Measurements from ENCODE around the gene CDK4. TPM values are rescaled to one million over a fixed set of nuclear protein-coding genes. Genes with fewer than 3 reads are reported as not detected.
"Not testable (repeated sequence)": the region's sequence is repeated elsewhere in the genome, so short reads cannot be mapped to it uniquely, and the experiment has no call there.

CDK4 gene
- total and polyA plus RNA-seq, 2 donors from 2014 or later: 69.1 to 118 TPM

DNA sequence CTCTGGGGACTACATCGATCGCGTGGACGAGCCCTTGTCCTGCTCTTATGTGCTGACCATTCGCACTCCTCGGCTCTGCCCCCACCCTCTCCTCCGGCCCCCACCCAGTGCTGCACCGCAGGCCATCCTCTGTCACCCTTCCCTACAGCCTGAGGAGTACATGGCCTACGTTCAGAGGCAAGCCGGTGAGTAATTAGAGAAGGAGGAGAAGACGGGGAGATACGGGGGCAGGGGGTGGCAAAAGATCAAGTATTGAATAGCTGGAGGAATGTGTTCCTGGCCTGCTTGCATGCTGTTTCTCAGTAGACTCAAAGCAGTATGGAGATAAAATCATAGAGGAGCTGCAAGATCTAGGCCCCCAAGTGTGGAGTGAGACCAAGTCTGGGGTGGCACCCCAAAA, 36.3 kb downstream of the CDK4 start:
- Histone ChIP-seq H3K36me3 (ENCODE audit: control insufficient read depth in 2 of 3, insufficient read depth in 3 of 3, low read length in 3 of 3) (peaks cover 2 to 47% (median 23%) of the 10 kb centered on the region in 3 donors), H3K27ac (ENCODE audit: low read depth in 2 of 2, low read length in 2 of 2) (no peak overlapping the region), H3K9ac (ENCODE audit: low read length in 3 of 3) (no peak overlapping the region), H3K4me1 (ENCODE audit: control insufficient read depth in 2 of 3, insufficient read depth in 2 of 3, low read depth in 1 of 3, low read length in 3 of 3) (no peaks in the 10 kb centered on the region), H3K4me3 (ENCODE audit: low read length in 3 of 3) (no peak overlapping the region), H3K27me3 (ENCODE audit: control insufficient read depth, insufficient read depth, low read length) (no peaks in the 10 kb centered on the region), H3K9me3 (ENCODE audit: control insufficient read depth in 2 of 3, insufficient read depth in 1 of 3, low read length in 3 of 3) (no peaks in the 10 kb centered on the region)
- no peak for TF ChIP-seq CTCF (IDR thresholded peaks at IDR 0.05; ENCODE audit: borderline replicate concordance, extremely low read depth, insufficient read depth)
- DNase-seq (no peak), FAIRE-seq (no peak)
- intact Hi-C loops (cut with DNase I): no loop called here

DNA sequence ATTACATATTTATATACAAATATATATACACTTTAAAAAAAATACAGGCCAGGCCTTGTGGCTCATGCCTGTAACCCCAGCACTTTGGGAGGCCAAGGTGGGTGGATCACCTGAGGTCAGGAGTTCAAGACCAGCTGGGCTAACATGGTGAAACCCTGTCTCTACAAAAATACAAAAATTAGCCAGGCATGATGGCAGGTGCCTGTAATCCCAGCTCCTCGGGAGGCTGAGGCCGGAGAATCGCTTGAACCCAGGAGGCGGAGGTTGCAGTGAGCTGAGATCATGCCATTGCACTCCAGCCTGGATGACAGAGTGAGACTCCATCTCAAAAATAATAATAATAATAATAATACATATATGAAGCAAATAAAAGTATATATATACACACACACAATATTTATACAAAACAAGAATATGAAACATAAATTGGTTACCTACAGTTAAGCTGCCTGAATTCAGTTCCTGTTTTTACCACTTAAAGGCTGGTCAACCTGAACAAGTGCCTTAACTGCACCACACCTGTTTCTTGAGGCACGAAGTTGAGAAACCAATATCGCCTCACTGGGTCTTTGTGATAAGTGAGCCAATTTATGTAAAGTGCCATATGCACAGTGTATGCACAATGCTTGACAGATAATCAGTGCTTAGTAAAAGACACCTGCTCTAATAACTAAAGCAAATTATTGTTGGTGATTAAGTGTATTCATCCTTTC, 36.9 kb downstream of the CDK4 start:
- intact Hi-C loops (cut with DNase I); H3K9ac ChIP-seq (ENCODE audit: low read length in 3 of 3); H3K4me1 ChIP-seq (ENCODE audit: control insufficient read depth in 2 of 3, insufficient read depth in 2 of 3, low read depth in 1 of 3, low read length in 3 of 3); H3K9me3 ChIP-seq (ENCODE audit: control insufficient read depth in 2 of 3, insufficient read depth in 1 of 3, low read length in 3 of 3); H3K4me3 ChIP-seq (ENCODE audit: low read length in 3 of 3); H3K27ac ChIP-seq (ENCODE audit: low read depth in 2 of 2, low read length in 2 of 2); FAIRE-seq; H3K27me3 ChIP-seq (ENCODE audit: control insufficient read depth, insufficient read depth, low read length); DNase-seq: not testable (repeated sequence)
- peaks cover 2 to 47% (median 22%) of the 10 kb centered on the region in 3 donors for H3K36me3 ChIP-seq (ENCODE audit: control insufficient read depth in 2 of 3, insufficient read depth in 3 of 3, low read length in 3 of 3)

GRCh38 chr12:57713209-57713608, 38.9 kb downstream of the CDK4 start:
- peaks cover 2 to 28% (median 13%) of the 10 kb centered on the region in 3 donors for H3K36me3 ChIP-seq (ENCODE audit: control insufficient read depth in 2 of 3, insufficient read depth in 3 of 3, low read length in 3 of 3)
- intact Hi-C loops (cut with DNase I): no loop called here
- FAIRE-seq: no peak

GRCh38 chr12:57712701-57713100, 39.4 kb downstream of the CDK4 start:
- intact Hi-C loops (cut with DNase I): no loop called here
- Histone ChIP-seq H3K9ac (ENCODE audit: low read length in 3 of 3) (no peak overlapping the region), H3K4me3 (ENCODE audit: low read length in 3 of 3) (no peak overlapping the region), H3K27ac (ENCODE audit: low read depth in 2 of 2, low read length in 2 of 2) (no peak overlapping the region), H3K4me1 (ENCODE audit: control insufficient read depth in 2 of 3, insufficient read depth in 2 of 3, low read depth in 1 of 3, low read length in 3 of 3) (no peaks in the 10 kb centered on the region), H3K27me3 (ENCODE audit: control insufficient read depth, insufficient read depth, low read length) (no peaks in the 10 kb centered on the region), H3K9me3 (ENCODE audit: control insufficient read depth in 2 of 3, insufficient read depth in 1 of 3, low read length in 3 of 3) (no peaks in the 10 kb centered on the region), H3K36me3 (ENCODE audit: control insufficient read depth in 2 of 3, insufficient read depth in 3 of 3, low read length in 3 of 3) (peaks cover 2 to 23% (median 9%) of the 10 kb centered on the region in 3 donors)
- FAIRE-seq: no peak
- no peak for TF ChIP-seq CTCF (IDR thresholded peaks at IDR 0.05; ENCODE audit: borderline replicate concordance, extremely low read depth, insufficient read depth)
- no peak for DNase-seq

More at GRCh38 chr12:57713209-57713608, 38.9 kb downstream of the CDK4 start:
- no peaks in the 10 kb centered on the region for H3K4me1 ChIP-seq (ENCODE audit: control insufficient read depth in 2 of 3, insufficient read depth in 2 of 3, low read depth in 1 of 3, low read length in 3 of 3)
- no peak overlapping the region for H3K27ac ChIP-seq (ENCODE audit: low read depth in 2 of 2, low read length in 2 of 2)
- no peaks in the 10 kb centered on the region for H3K9me3 ChIP-seq (ENCODE audit: control insufficient read depth in 2 of 3, insufficient read depth in 1 of 3, low read length in 3 of 3)
- H3K9ac ChIP-seq (ENCODE audit: low read length in 3 of 3): no peak overlapping the region
- no peak for DNase-seq
- no peaks in the 10 kb centered on the region for H3K27me3 ChIP-seq (ENCODE audit: control insufficient read depth, insufficient read depth, low read length)
- no peak overlapping the region for H3K4me3 ChIP-seq (ENCODE audit: low read length in 3 of 3)
- no peak for TF ChIP-seq CTCF (IDR thresholded peaks at IDR 0.05; ENCODE audit: borderline replicate concordance, extremely low read depth, insufficient read depth)
